Measurements from ENCODE around the gene ADI1. TPM values are rescaled to one million over a fixed set of nuclear protein-coding genes. Genes with fewer than 3 reads are reported as not detected.

ADI1 gene
- total RNA-seq, 4 donors from 2014 or later, result 44.1 to 110 (median 78.1) TPM

DNA sequence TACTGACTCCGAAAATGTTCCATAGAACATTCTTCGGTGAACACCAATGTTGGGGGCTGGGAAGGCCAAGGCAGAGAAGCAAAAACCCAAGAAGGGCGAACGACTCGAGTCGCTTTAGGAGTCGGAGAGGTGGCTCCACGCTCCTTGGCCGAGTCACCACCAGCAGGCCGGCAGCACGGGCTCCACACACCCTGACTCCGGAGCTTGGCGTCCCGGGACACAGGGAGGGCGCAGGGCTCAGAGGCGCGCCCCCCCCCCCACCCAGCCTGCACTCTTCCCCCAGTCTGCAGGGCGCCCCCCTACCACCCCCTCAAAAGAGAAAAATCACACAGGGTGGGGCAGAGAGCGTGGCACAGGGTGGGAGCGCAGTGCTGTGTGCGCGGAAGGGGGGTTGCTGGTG lies 7.5 kb upstream of the ADI1 start:
- intact Hi-C loops (cut with DNase I; ENCODE audit: low total_unique reads), result no loop called here
- in situ Hi-C loops (cut with MboI; ENCODE audit: low pct_ligation_motif_present in 1 of 4, low pct_unique_long_range_greater_than_20kb in 1 of 4, low sequenced_read_pairs in 3 of 4), result no loop called here
- Histone ChIP-seq H3K27ac (no peak overlapping the region), H3K27me3 (no peaks in the 10 kb centered on the region), H3K36me3 (no peaks in the 10 kb centered on the region), H3K9me3 (no peaks in the 10 kb centered on the region), H3K4me3 (no peak overlapping the region), H3K4me1 (peaks cover 0 to 7% (median 3%) of the 10 kb centered on the region in 4 donors)
- no peak for DNase-seq
- TF ChIP-seq EP300 (IDR thresholded peaks at IDR 0.05; ENCODE audit: low read depth) (no peak), POLR2A (IDR thresholded peaks at IDR 0.05) (no peak), POLR2AphosphoS5 (IDR thresholded peaks at IDR 0.05) (no peak)
- TF ChIP-seq, protein P1, sequence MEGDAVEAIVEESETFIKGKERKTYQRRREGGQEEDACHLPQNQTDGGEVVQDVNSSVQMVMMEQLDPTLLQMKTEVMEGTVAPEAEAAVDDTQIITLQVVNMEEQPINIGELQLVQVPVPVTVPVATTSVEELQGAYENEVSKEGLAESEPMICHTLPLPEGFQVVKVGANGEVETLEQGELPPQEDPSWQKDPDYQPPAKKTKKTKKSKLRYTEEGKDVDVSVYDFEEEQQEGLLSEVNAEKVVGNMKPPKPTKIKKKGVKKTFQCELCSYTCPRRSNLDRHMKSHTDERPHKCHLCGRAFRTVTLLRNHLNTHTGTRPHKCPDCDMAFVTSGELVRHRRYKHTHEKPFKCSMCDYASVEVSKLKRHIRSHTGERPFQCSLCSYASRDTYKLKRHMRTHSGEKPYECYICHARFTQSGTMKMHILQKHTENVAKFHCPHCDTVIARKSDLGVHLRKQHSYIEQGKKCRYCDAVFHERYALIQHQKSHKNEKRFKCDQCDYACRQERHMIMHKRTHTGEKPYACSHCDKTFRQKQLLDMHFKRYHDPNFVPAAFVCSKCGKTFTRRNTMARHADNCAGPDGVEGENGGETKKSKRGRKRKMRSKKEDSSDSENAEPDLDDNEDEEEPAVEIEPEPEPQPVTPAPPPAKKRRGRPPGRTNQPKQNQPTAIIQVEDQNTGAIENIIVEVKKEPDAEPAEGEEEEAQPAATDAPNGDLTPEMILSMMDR (IDR thresholded peaks at IDR 0.05), result no peak
- 80 to 91% methylated on average over 2 to 20 of the region's 22 CpGs for WGBS, 2 donors (ENCODE audit: low coverage in 1 of 2)

DNA sequence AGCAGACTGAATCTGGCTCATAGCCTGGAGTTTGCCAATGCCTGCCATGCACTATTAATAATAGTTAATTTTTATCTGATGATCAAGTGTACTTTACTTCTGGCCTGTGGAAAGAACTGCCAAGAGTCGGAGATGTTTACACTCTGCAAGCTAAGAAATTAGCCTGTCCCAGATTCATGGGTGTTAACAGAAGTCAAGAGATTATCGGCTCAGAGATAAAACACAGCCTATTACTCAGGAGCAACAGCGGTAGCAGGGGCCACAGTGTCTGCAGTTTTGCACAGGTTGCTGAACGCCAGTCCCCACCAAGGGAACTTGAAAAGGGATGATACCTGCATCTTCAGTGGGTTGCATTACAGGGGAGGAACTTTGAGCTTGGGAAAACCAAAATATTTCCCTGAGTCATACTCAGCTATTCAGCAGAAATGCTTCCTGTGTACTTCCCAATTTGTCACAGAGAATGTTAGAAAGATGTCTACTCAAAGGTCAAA lies 4.3 kb upstream of the ADI1 start:
- WGBS, 2 donors (ENCODE audit: low coverage in 1 of 2), result 63 to 80% methylated on average over 2 to 4 of the region's 4 CpGs
- intact Hi-C loops (cut with DNase I; ENCODE audit: low total_unique reads), result no loop called here
- peaks cover 3 to 15% (median 9%) of the 10 kb centered on the region in 4 donors for H3K4me1 ChIP-seq
- H3K36me3 ChIP-seq, result no peaks in the 10 kb centered on the region
- in situ Hi-C loops (cut with MboI; ENCODE audit: low pct_ligation_motif_present in 1 of 4, low pct_unique_long_range_greater_than_20kb in 1 of 4, low sequenced_read_pairs in 3 of 4), result no loop called here
- H3K27ac ChIP-seq, result peak overlapping the region; percentile 46 to 80 (median 64)
- H3K9me3 ChIP-seq, result no peaks in the 10 kb centered on the region
- no peak for DNase-seq
- TF ChIP-seq, protein P1 (IDR thresholded peaks at IDR 0.05), result no peak
- TF ChIP-seq EP300 (IDR thresholded peaks at IDR 0.05; ENCODE audit: low read depth), result no peak
- no peak for TF ChIP-seq POLR2A (IDR thresholded peaks at IDR 0.05)
- no peak for TF ChIP-seq POLR2AphosphoS5 (IDR thresholded peaks at IDR 0.05)
- no peaks in the 10 kb centered on the region for H3K27me3 ChIP-seq
- H3K4me3 ChIP-seq, result no peak overlapping the region

DNA sequence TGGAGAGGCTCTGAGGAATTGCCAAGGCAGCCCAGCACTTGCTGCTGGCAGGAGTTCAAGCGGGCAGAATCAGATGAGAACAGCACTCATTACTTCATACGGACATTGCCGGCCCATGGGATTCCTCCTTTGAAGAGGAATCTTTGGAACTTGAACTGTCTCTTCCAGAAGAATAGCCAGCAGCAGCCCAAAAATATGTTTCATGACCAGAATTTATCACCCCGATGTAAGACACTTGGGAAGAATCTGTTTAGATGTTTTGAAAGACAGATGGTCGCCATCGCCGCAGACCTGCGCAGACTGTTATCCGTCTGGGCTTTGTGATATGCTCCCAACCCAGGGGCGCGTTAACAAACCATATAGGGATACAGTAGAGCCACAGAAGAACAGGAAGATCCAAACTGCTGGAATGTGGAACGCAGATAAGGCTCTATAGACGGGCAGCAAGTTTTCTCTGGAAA lies 3.7 kb upstream of the ADI1 start:
- H3K27me3 ChIP-seq, result no peaks in the 10 kb centered on the region
- DNase-seq, result peak; percentile 27
- 76 to 82% methylated on average over 11 to 13 of the region's 13 CpGs for whole genome bisulfite sequencing, 2 donors (ENCODE audit: low coverage in 1 of 2)
- intact Hi-C loops (cut with DNase I; ENCODE audit: low total_unique reads), result no loop called here
- H3K36me3 ChIP-seq, result no peaks in the 10 kb centered on the region
- no peaks in the 10 kb centered on the region for H3K9me3 ChIP-seq
- TF ChIP-seq, protein P1 (IDR thresholded peaks at IDR 0.05), result no peak
- TF ChIP-seq POLR2A (IDR thresholded peaks at IDR 0.05), result no peak
- no peak for TF ChIP-seq POLR2AphosphoS5 (IDR thresholded peaks at IDR 0.05)
- TF ChIP-seq EP300 (IDR thresholded peaks at IDR 0.05; ENCODE audit: low read depth), result no peak
- peak overlapping the region; percentile 46 to 80 (median 64) for H3K27ac ChIP-seq
- no peak overlapping the region for H3K4me3 ChIP-seq
- in situ Hi-C loops (cut with MboI; ENCODE audit: low pct_ligation_motif_present in 1 of 4, low pct_unique_long_range_greater_than_20kb in 1 of 4, low sequenced_read_pairs in 3 of 4), result no loop called here
- H3K4me1 ChIP-seq, result peaks cover 3 to 18% (median 10%) of the 10 kb centered on the region in 4 donors

DNA sequence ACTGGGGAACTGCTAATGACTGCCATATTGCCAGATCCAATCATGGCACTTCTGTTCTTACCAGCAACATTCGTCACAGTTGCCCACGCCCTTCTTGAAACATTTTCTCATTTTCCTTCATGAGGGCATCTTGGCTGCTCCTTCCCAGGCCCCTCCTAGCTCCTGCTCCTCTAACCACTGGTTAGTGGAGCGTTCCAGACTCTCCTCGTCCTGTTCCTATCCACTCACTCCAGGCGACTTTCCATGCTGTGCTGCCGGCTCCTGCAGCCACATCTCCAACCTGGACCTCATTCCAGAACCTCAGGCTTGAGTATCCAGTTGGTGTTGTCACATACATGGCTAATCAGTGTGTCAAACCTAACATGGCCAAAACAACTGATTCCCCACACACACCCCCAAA lies 1.3 kb upstream of the ADI1 start:
- 93 to 94% methylated on average over 2 to 6 of the region's 6 CpGs for WGBS, 2 donors (ENCODE audit: low coverage in 1 of 2)

More for the DNA sequence above, 1.3 kb upstream of the ADI1 start:
- H3K4me1 ChIP-seq, result peaks cover 3 to 24% (median 15%) of the 10 kb centered on the region in 4 donors
- H3K4me3 ChIP-seq, result no peak overlapping the region
- no peaks in the 10 kb centered on the region for H3K9me3 ChIP-seq
- no peaks in the 10 kb centered on the region for H3K36me3 ChIP-seq
- no peak for TF ChIP-seq POLR2AphosphoS5 (IDR thresholded peaks at IDR 0.05)
- no peak for TF ChIP-seq EP300 (IDR thresholded peaks at IDR 0.05; ENCODE audit: low read depth)
- TF ChIP-seq POLR2A (IDR thresholded peaks at IDR 0.05), result no peak
- TF ChIP-seq, protein P1 (IDR thresholded peaks at IDR 0.05), result no peak
- no peak for DNase-seq
- intact Hi-C loops (cut with DNase I; ENCODE audit: low total_unique reads) (no loop called here), in situ Hi-C loops (cut with MboI; ENCODE audit: low pct_ligation_motif_present in 1 of 4, low pct_unique_long_range_greater_than_20kb in 1 of 4, low sequenced_read_pairs in 3 of 4) (no loop called here)
- no peaks in the 10 kb centered on the region for H3K27me3 ChIP-seq
- no peak overlapping the region for H3K27ac ChIP-seq

Measured in transverse colon (tissue), 4 donors.